H9 (cell line): ENCODE data around the gene ZMIZ1. TPM values are rescaled to one million over a fixed set of nuclear protein-coding genes. Genes with fewer than 3 reads are reported as not detected.

Experiments used
- DNase-seq: peaks from one replicate; pipeline ENCODE4 v3.0.0-alpha.2; 2017
- H2AFZ ChIP-seq: one replicate; pipeline ENCODE4 v1.6.1; 2013; ENCODE audit warnings: mild to moderate bottlenecking, low read length, control low read depth, moderate library complexity
- H2AK5ac ChIP-seq: 2 replicates; pipeline ENCODE4 v1.6.1; 2013; ENCODE audit warnings: low read length, control low read depth, mixed read lengths; ENCODE audit not compliant: insufficient read length
- H2BK120ac ChIP-seq: one replicate; pipeline ENCODE4 v1.6.1; 2013; ENCODE audit warnings: low read depth, mild to moderate bottlenecking, low read length, control low read depth, inconsistent platforms; ENCODE audit not compliant: poor library complexity, severe bottlenecking
- H2BK12ac ChIP-seq: 2 replicates; pipeline ENCODE4 v1.6.1; 2013; ENCODE audit warnings: low read length, control low read depth, mixed read lengths, low read depth; ENCODE audit not compliant: insufficient read length
- H2BK15ac ChIP-seq: 2 replicates; pipeline ENCODE4 v1.6.1; 2013; ENCODE audit warnings: low read depth, low read length, control low read depth
- H2BK20ac ChIP-seq: one replicate; pipeline ENCODE4 v1.6.1; 2013; ENCODE audit warnings: low read depth, mild to moderate bottlenecking, low read length, control low read depth, inconsistent platforms; ENCODE audit not compliant: poor library complexity, severe bottlenecking
- H2BK5ac ChIP-seq: 2 replicates; pipeline ENCODE4 v1.6.1; 2013; ENCODE audit warnings: low read length, control low read depth, mixed read lengths; ENCODE audit not compliant: insufficient read length
- H3K14ac ChIP-seq: 2 replicates; pipeline ENCODE4 v1.6.1; 2013; ENCODE audit warnings: low read length, control low read depth; ENCODE audit not compliant: insufficient read depth
- H3K18ac ChIP-seq: 2 replicates; pipeline ENCODE4 v1.6.1; 2013; ENCODE audit warnings: low read depth, mild to moderate bottlenecking, mixed read lengths, low read length, control low read depth; ENCODE audit not compliant: insufficient read length
- H3K23ac ChIP-seq: 2 replicates; pipeline ENCODE4 v1.6.1; 2013; ENCODE audit warnings: low read length, control low read depth, mixed read lengths, low read depth; ENCODE audit not compliant: insufficient read length
- H3K23me2 ChIP-seq: 2 replicates; pipeline ENCODE4 v1.6.1; 2013; ENCODE audit warnings: low read depth, mild to moderate bottlenecking, mixed read lengths, low read length, control low read depth; ENCODE audit not compliant: insufficient read length, poor library complexity, severe bottlenecking
- H3K27ac ChIP-seq: 2 replicates; pipeline ENCODE4 v1.5.1; 2013; ENCODE audit warnings: low read length, control low read depth, mixed read lengths, low read depth; ENCODE audit not compliant: insufficient read length
- H3K27me3 ChIP-seq: 2 replicates; pipeline ENCODE4 v1.6.1; 2013; ENCODE audit warnings: low read length, control low read depth, inconsistent platforms; ENCODE audit not compliant: insufficient read depth
- H3K4ac ChIP-seq: 2 replicates; pipeline ENCODE4 v1.6.1; 2013; ENCODE audit warnings: low read depth, mild to moderate bottlenecking, control low read depth, inconsistent platforms, low read length, moderate library complexity
- H3K4me1 ChIP-seq: 2 replicates; pipeline ENCODE4 v1.6.1; 2013; ENCODE audit warnings: low read length, control low read depth, inconsistent platforms; ENCODE audit not compliant: insufficient read depth
- H3K4me2 ChIP-seq: 2 replicates; pipeline ENCODE4 v1.6.1; 2013; ENCODE audit warnings: low read length, control low read depth, mixed read lengths; ENCODE audit not compliant: insufficient read length, insufficient read depth
- H3K56ac ChIP-seq: 2 replicates; pipeline ENCODE4 v1.6.1; 2013; ENCODE audit warnings: low read depth, mild to moderate bottlenecking, mixed read lengths, low read length, control low read depth; ENCODE audit not compliant: insufficient read length
- H3K79me1 ChIP-seq: 2 replicates; pipeline ENCODE4 v1.6.1; 2013; ENCODE audit warnings: low read depth, mild to moderate bottlenecking, moderate library complexity, low read length, control low read depth, inconsistent platforms; ENCODE audit not compliant: insufficient read depth, poor library complexity, severe bottlenecking
- H3K79me2 ChIP-seq: 2 replicates; pipeline ENCODE4 v1.6.1; 2013; ENCODE audit warnings: low read length, control low read depth, inconsistent platforms; ENCODE audit not compliant: insufficient read depth
- H3K9ac ChIP-seq: 2 replicates; pipeline ENCODE4 v1.6.1; 2013; ENCODE audit warnings: low read length, control low read depth, mixed read lengths; ENCODE audit not compliant: insufficient read length; ENCODE audit errors: extremely low read depth
- H3K9me3 ChIP-seq: one replicate; pipeline ENCODE4 v1.6.1; 2013; ENCODE audit warnings: low read depth, low read length, inconsistent platforms; ENCODE audit not compliant: control insufficient read depth
- H3T11ph ChIP-seq: one replicate; pipeline ENCODE4 v1.6.1; 2013; ENCODE audit warnings: mild to moderate bottlenecking, low read length, control low read depth, inconsistent platforms
- H4K20me1 ChIP-seq: one replicate; pipeline ENCODE4 v1.6.1; 2013; ENCODE audit not compliant: control insufficient read depth, insufficient read length, insufficient read depth
- H4K5ac ChIP-seq: 2 replicates; pipeline ENCODE4 v1.6.1; 2013; ENCODE audit warnings: low read depth, mild to moderate bottlenecking, mixed read lengths, low read length, control low read depth; ENCODE audit not compliant: insufficient read length
- H4K8ac ChIP-seq: replicated peaks from 2 replicates; pipeline ENCODE4 v1.6.1; 2013; ENCODE audit warnings: low read length, control low read depth, mixed read lengths, low read depth; ENCODE audit not compliant: insufficient read length
- H4K91ac ChIP-seq: 2 replicates; pipeline ENCODE4 v1.6.1; 2013; ENCODE audit warnings: low read depth, mild to moderate bottlenecking, moderate library complexity, mixed read lengths, low read length, control low read depth; ENCODE audit not compliant: insufficient read length
- H3K27ac Mint-ChIP-seq, 3 experiments: 2 replicates in 2 of 3; 3 replicates in 1 of 3; pipeline ENCODE4 v1.8.0; 2020 to 2021; ENCODE audit warnings: mixed read lengths in 3 of 3, mild to moderate bottlenecking in 1 of 3, moderate library complexity in 1 of 3
- H3K27me3 Mint-ChIP-seq: 2 replicates; pipeline ENCODE4 v1.8.0; 2021; ENCODE audit warnings: low read depth, mild to moderate bottlenecking, moderate library complexity, mixed read lengths
- H3K36me3 Mint-ChIP-seq, 3 experiments: 2 replicates in 2 of 3; 3 replicates in 1 of 3; pipeline ENCODE4 v1.8.0; 2020 to 2021; ENCODE audit warnings: low read depth in 3 of 3, mixed read lengths in 3 of 3; ENCODE audit not compliant: insufficient read depth in 1 of 3
- H3K4me1 Mint-ChIP-seq, 2 experiments: 2 replicates each; pipeline ENCODE4 v1.8.0; 2020; ENCODE audit warnings: mixed read lengths in 2 of 2
- H3K4me3 Mint-ChIP-seq, 2 experiments: 2 replicates in 1 of 2; 3 replicates in 1 of 2; pipeline ENCODE4 v1.8.0; 2020 to 2021; ENCODE audit warnings: mild to moderate bottlenecking in 2 of 2, mixed read lengths in 2 of 2, moderate library complexity in 1 of 2
- H3K9me3 Mint-ChIP-seq, 2 experiments: 2 replicates in 1 of 2; 3 replicates in 1 of 2; pipeline ENCODE4 v1.8.0; 2020; ENCODE audit warnings: mild to moderate bottlenecking in 2 of 2, mixed read lengths in 2 of 2, moderate library complexity in 1 of 2
- whole genome bisulfite sequencing: extraction: QIAGEN DNeasy Blood & Tissue Kit; methylation state at CpG from one replicate; pipeline ENCODE4 v1.1.7; 2013; ENCODE audit warnings: missing lambda C conversion rate, low lambda C conversion rate, mixed read lengths; ENCODE audit not compliant: insufficient read length; ENCODE audit errors: extremely low coverage; 5-methylcytosine and 5-hydroxymethylcytosine counted together
- total RNA-seq: library from RNA; stranded (reverse); gene quantifications from 2 replicates; pipeline ENCODE4 v1.2.1, GENCODE V29; 2021
- TF ChIP-seq, protein P1 (sequence below): fragments of 200-600 bp; sonication (generic); conservative IDR thresholded peaks from 3 replicates; pipeline ENCODE4 v1.8.0; 2021; ENCODE audit warnings: antibody characterized with exemption, mild to moderate bottlenecking

The ZMIZ1 gene
- total RNA-seq, 1 experiment from 2014 or later: 36.9 TPM

DNA sequence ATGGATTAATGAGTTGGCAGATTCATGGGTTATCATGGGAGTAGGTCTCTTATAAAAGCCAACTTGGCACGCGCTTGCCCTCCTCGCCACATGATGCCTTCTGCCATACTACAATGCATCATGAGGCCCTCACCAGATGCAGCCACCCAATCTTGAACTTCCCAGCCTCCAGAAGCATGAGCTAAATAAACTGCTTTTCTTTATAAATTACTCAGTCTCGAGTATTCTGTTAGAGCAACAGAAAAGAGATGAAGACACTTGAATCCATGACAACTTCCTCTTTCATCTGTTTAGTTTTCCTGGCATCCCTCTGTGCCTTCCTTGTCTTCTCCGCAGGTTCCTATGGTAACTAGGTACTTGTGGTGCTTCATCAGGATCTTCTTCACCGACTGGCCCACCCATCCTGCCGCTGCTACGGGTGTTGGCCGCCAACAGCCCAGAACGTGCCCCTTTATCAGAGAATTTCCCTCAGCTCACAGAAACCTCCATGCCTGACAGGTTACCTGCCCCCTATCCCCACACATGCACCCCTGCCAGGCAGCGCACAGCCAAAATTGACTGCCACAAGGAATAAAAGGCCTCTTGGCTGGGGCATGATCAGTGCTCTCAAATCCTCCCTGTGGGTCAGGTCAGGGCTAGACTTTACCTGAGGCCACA lies 250.5 kb downstream of the ZMIZ1 start:
- Histone ChIP-seq H3K9me3 (no peaks in the 10 kb centered on the region), H3K9ac (no peak overlapping the region), H3K4me1 (peaks cover 10% of the 10 kb centered on the region; the same call in 1 of the 2 replicates), H3K27ac (no peak overlapping the region), H4K5ac (no peak overlapping the region), H4K20me1 (no peaks in the 10 kb centered on the region), H3K4ac (no peak overlapping the region), H3K18ac (no peak overlapping the region), H2BK15ac (no peak overlapping the region), H2AFZ (no peak overlapping the region), H3K14ac (no peak overlapping the region; the same call in 1 of the 2 replicates), H4K91ac (no peak overlapping the region), H2AK5ac (no peak overlapping the region), H3K23ac (no peak overlapping the region), H3K79me1 (no peaks in the 10 kb centered on the region), H3K79me2 (no peaks in the 10 kb centered on the region), H4K8ac (no peak overlapping the region), H3T11ph (no peak overlapping the region), H3K56ac (no peak overlapping the region), H3K27me3 (no peaks in the 10 kb centered on the region), H2BK20ac (no peak overlapping the region), H3K23me2 (no peaks in the 10 kb centered on the region), H2BK12ac (no peak overlapping the region), H3K4me2 (no peak overlapping the region), H2BK120ac (no peak overlapping the region), H2BK5ac (no peak overlapping the region)
- Mint-ChIP-seq H3K27ac (no peak overlapping the region; a peak in 1 of 7 replicates), H3K36me3 (peaks cover 0 to 5% (median 0%) of the 10 kb centered on the region in 3 experiments; a peak in 2 of 7 replicates), H3K27me3 (peaks cover 13% of the 10 kb centered on the region), H3K4me1 (peaks cover 26% of the 10 kb centered on the region in 2 experiments), H3K9me3 (peaks cover 4 to 9% of the 10 kb centered on the region in 2 experiments; a peak in 4 of 5 replicates), H3K4me3 (no peak overlapping the region; a peak in 1 of 5 replicates)
- no CpG with 5 or more reads among the region's 11 CpGs for WGBS
- DNase-seq: no peak
- TF ChIP-seq, protein P1, sequence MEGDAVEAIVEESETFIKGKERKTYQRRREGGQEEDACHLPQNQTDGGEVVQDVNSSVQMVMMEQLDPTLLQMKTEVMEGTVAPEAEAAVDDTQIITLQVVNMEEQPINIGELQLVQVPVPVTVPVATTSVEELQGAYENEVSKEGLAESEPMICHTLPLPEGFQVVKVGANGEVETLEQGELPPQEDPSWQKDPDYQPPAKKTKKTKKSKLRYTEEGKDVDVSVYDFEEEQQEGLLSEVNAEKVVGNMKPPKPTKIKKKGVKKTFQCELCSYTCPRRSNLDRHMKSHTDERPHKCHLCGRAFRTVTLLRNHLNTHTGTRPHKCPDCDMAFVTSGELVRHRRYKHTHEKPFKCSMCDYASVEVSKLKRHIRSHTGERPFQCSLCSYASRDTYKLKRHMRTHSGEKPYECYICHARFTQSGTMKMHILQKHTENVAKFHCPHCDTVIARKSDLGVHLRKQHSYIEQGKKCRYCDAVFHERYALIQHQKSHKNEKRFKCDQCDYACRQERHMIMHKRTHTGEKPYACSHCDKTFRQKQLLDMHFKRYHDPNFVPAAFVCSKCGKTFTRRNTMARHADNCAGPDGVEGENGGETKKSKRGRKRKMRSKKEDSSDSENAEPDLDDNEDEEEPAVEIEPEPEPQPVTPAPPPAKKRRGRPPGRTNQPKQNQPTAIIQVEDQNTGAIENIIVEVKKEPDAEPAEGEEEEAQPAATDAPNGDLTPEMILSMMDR: no peak
